Measurements from ENCODE around the gene ZNF503. TPM values are rescaled to one million over a fixed set of nuclear protein-coding genes. Genes with fewer than 3 reads are reported as not detected.

ZNF503 gene
- total RNA-seq, 1 experiment from 2014 or later = 42.3 TPM

- CTCF ChIA-PET = interaction anchor here (0.6 kb wide), 1 partner anchor 31 kb away, joined by 7 read pairs; no protein-coding TSS in a partner anchor
- peaks cover 11% of the 10 kb centered on the region for H3K4me1 ChIP-seq (ENCODE audit: insufficient read depth, low read length)
- ATAC-seq (no peak), DNase-seq (no peak)
- H3K9ac ChIP-seq (ENCODE audit: low read length) = no peak overlapping the region
- H3K27me3 ChIP-seq (ENCODE audit: low read length) = peaks cover 9% of the 10 kb centered on the region; the same call in 1 of the 2 replicates
- no peaks in the 10 kb centered on the region for H4K20me1 ChIP-seq (ENCODE audit: low read length)
- no peaks in the 10 kb centered on the region for H3K9me3 ChIP-seq (ENCODE audit: low read length)
- H3K36me3 ChIP-seq (ENCODE audit: low read depth, low read length) = no peaks in the 10 kb centered on the region
- H3K4me3 ChIP-seq (ENCODE audit: low read length) = no peak overlapping the region
- H3K79me2 ChIP-seq (ENCODE audit: low read length) = no peaks in the 10 kb centered on the region
- POLR2A ChIA-PET (ENCODE audit: unreplicated experiment) = no interaction called here
- H2AFZ ChIP-seq (ENCODE audit: low read length) = no peak overlapping the region
- H3K27ac ChIP-seq (ENCODE audit: low read length) = no peak overlapping the region
- no peaks in the 10 kb centered on the region; the same call in 1 of the 2 replicates for H3K9me2 ChIP-seq (replicated peaks; ENCODE audit: low read length)
- no peaks in the 10 kb centered on the region for H3F3A ChIP-seq (ENCODE audit: low read length, unreplicated experiment)
- no peak overlapping the region for H3K4me2 ChIP-seq (ENCODE audit: low read length)
- no TSS peak for BruUV-seq (replicated peaks)
- no peak for TF ChIP-seq CTCF (conservative IDR thresholded peaks at IDR 0.05; ENCODE audit: low read depth, low read length)
- no peak for TF ChIP-seq EZH2phosphoT487 (IDR thresholded peaks at IDR 0.05; ENCODE audit: borderline replicate concordance, low read length)
- no peak for TF ChIP-seq EZH2 (IDR thresholded peaks at IDR 0.05; ENCODE audit: low read length, unreplicated experiment)
- intact Hi-C loops (cut with micrococcal nuclease) = loop anchor here (5.0 kb wide), 1 partner anchor 49 kb away; no protein-coding TSS in a partner anchor
Measured at GRCh38 chr10:75418293-75418692, 16.7 kb upstream of the ZNF503 start.

GRCh38 chr10:75417522-75417927 lies 16.0 kb upstream of the ZNF503 start:
- intact Hi-C loops (cut with micrococcal nuclease) = loop anchor here (5.0 kb wide), 1 partner anchor 50 kb away; no protein-coding TSS in a partner anchor
- ChIA-PET POLR2A (ENCODE audit: unreplicated experiment) (no interaction called here), CTCF (interaction anchor here (0.6 to 0.7 kb wide), 3 partner anchors 32 to 158 kb away, joined by 3 to 7 read pairs (median 3); no protein-coding TSS in a partner anchor)
- H3F3A ChIP-seq (ENCODE audit: low read length, unreplicated experiment) = no peaks in the 10 kb centered on the region
- BruUV-seq (replicated peaks) = no TSS peak
- no peak overlapping the region for H2AFZ ChIP-seq (ENCODE audit: low read length)
- DNase-seq (peak; percentile 69), ATAC-seq (peak; percentile 80)
- peaks cover 15% of the 10 kb centered on the region; the same call in 1 of the 2 replicates for H3K27me3 ChIP-seq (ENCODE audit: low read length)
- peaks cover 11% of the 10 kb centered on the region for H3K4me1 ChIP-seq (ENCODE audit: insufficient read depth, low read length)
- no peak overlapping the region for H3K4me3 ChIP-seq (ENCODE audit: low read length)
- no peaks in the 10 kb centered on the region for H3K79me2 ChIP-seq (ENCODE audit: low read length)
- H3K9me3 ChIP-seq (ENCODE audit: low read length) = no peaks in the 10 kb centered on the region
- H3K4me2 ChIP-seq (ENCODE audit: low read length) = peak overlapping the region; percentile 13
- no peaks in the 10 kb centered on the region for H3K36me3 ChIP-seq (ENCODE audit: low read depth, low read length)
- H3K9me2 ChIP-seq (replicated peaks; ENCODE audit: low read length) = no peaks in the 10 kb centered on the region; the same call in 1 of the 2 replicates
- H3K27ac ChIP-seq (ENCODE audit: low read length) = no peak overlapping the region
- no peak overlapping the region for H3K9ac ChIP-seq (ENCODE audit: low read length)
- no peaks in the 10 kb centered on the region for H4K20me1 ChIP-seq (ENCODE audit: low read length)
- TF ChIP-seq EZH2 (IDR thresholded peaks at IDR 0.05; ENCODE audit: low read length, unreplicated experiment) = no peak
- no peak for TF ChIP-seq CTCF (conservative IDR thresholded peaks at IDR 0.05; ENCODE audit: low read depth, low read length)
- no peak for TF ChIP-seq EZH2phosphoT487 (IDR thresholded peaks at IDR 0.05; ENCODE audit: borderline replicate concordance, low read length)

GRCh38 chr10:75414527-75414926 lies 13.0 kb upstream of the ZNF503 start:
- CTCF ChIA-PET = no interaction called here
- intact Hi-C loops (cut with micrococcal nuclease) = no loop called here
- no TSS peak for BruUV-seq (replicated peaks)
- H3K4me1 ChIP-seq (ENCODE audit: insufficient read depth, low read length) = peaks cover 14% of the 10 kb centered on the region
- no peak overlapping the region for H3K4me2 ChIP-seq (ENCODE audit: low read length)
- H3K27ac ChIP-seq (ENCODE audit: low read length) = no peak overlapping the region
- H3K27me3 ChIP-seq (ENCODE audit: low read length) = peaks cover 40% of the 10 kb centered on the region
- no peak for TF ChIP-seq CTCF (conservative IDR thresholded peaks at IDR 0.05; ENCODE audit: low read depth, low read length)
- no peak for TF ChIP-seq EZH2phosphoT487 (IDR thresholded peaks at IDR 0.05; ENCODE audit: borderline replicate concordance, low read length)
- no peak for TF ChIP-seq EZH2 (IDR thresholded peaks at IDR 0.05; ENCODE audit: low read length, unreplicated experiment)
- no peak overlapping the region for H3K4me3 ChIP-seq (ENCODE audit: low read length)
- POLR2A ChIA-PET (ENCODE audit: unreplicated experiment) = interaction anchor here (0.7 kb wide), 1 partner anchor 10 kb away, joined by 3 read pairs; no protein-coding TSS in a partner anchor
- H3K9ac ChIP-seq (ENCODE audit: low read length) = no peak overlapping the region
- no peaks in the 10 kb centered on the region; the same call in none of the 2 replicates for H3K9me2 ChIP-seq (replicated peaks; ENCODE audit: low read length)
- H3K36me3 ChIP-seq (ENCODE audit: low read depth, low read length) = no peaks in the 10 kb centered on the region
- H3K79me2 ChIP-seq (ENCODE audit: low read length) = no peaks in the 10 kb centered on the region
- no peak overlapping the region for H2AFZ ChIP-seq (ENCODE audit: low read length)
- no peaks in the 10 kb centered on the region for H4K20me1 ChIP-seq (ENCODE audit: low read length)
- ATAC-seq = no peak
- DNase-seq = no peak
- no peaks in the 10 kb centered on the region for H3K9me3 ChIP-seq (ENCODE audit: low read length)
- H3F3A ChIP-seq (ENCODE audit: low read length, unreplicated experiment) = no peaks in the 10 kb centered on the region

All from PC-3 (cell line).